H9 (cell line): ENCODE data around the gene DLX1. TPM values are rescaled to one million over a fixed set of nuclear protein-coding genes. Genes with fewer than 3 reads are reported as not detected.

Experiments used
- DNase-seq: peaks from one replicate; pipeline ENCODE4 v3.0.0-alpha.2; 2017
- H2AFZ ChIP-seq: one replicate; pipeline ENCODE4 v1.6.1; 2013; ENCODE audit warnings: mild to moderate bottlenecking, low read length, control low read depth, moderate library complexity
- H2AK5ac ChIP-seq: 2 replicates; pipeline ENCODE4 v1.6.1; 2013; ENCODE audit warnings: low read length, control low read depth, mixed read lengths; ENCODE audit not compliant: insufficient read length
- H2BK120ac ChIP-seq: one replicate; pipeline ENCODE4 v1.6.1; 2013; ENCODE audit warnings: low read depth, mild to moderate bottlenecking, low read length, control low read depth, inconsistent platforms; ENCODE audit not compliant: poor library complexity, severe bottlenecking
- H2BK12ac ChIP-seq: 2 replicates; pipeline ENCODE4 v1.6.1; 2013; ENCODE audit warnings: low read length, control low read depth, mixed read lengths, low read depth; ENCODE audit not compliant: insufficient read length
- H2BK15ac ChIP-seq: 2 replicates; pipeline ENCODE4 v1.6.1; 2013; ENCODE audit warnings: low read depth, low read length, control low read depth
- H2BK20ac ChIP-seq: one replicate; pipeline ENCODE4 v1.6.1; 2013; ENCODE audit warnings: low read depth, mild to moderate bottlenecking, low read length, control low read depth, inconsistent platforms; ENCODE audit not compliant: poor library complexity, severe bottlenecking
- H2BK5ac ChIP-seq: 2 replicates; pipeline ENCODE4 v1.6.1; 2013; ENCODE audit warnings: low read length, control low read depth, mixed read lengths; ENCODE audit not compliant: insufficient read length
- H3K14ac ChIP-seq: 2 replicates; pipeline ENCODE4 v1.6.1; 2013; ENCODE audit warnings: low read length, control low read depth; ENCODE audit not compliant: insufficient read depth
- H3K18ac ChIP-seq: 2 replicates; pipeline ENCODE4 v1.6.1; 2013; ENCODE audit warnings: low read depth, mild to moderate bottlenecking, mixed read lengths, low read length, control low read depth; ENCODE audit not compliant: insufficient read length
- H3K23ac ChIP-seq: 2 replicates; pipeline ENCODE4 v1.6.1; 2013; ENCODE audit warnings: low read length, control low read depth, mixed read lengths, low read depth; ENCODE audit not compliant: insufficient read length
- H3K23me2 ChIP-seq: 2 replicates; pipeline ENCODE4 v1.6.1; 2013; ENCODE audit warnings: low read depth, mild to moderate bottlenecking, mixed read lengths, low read length, control low read depth; ENCODE audit not compliant: insufficient read length, poor library complexity, severe bottlenecking
- H3K27ac ChIP-seq: 2 replicates; pipeline ENCODE4 v1.5.1; 2013; ENCODE audit warnings: low read length, control low read depth, mixed read lengths, low read depth; ENCODE audit not compliant: insufficient read length
- H3K27me3 ChIP-seq: 2 replicates; pipeline ENCODE4 v1.6.1; 2013; ENCODE audit warnings: low read length, control low read depth, inconsistent platforms; ENCODE audit not compliant: insufficient read depth
- H3K4ac ChIP-seq: 2 replicates; pipeline ENCODE4 v1.6.1; 2013; ENCODE audit warnings: low read depth, mild to moderate bottlenecking, control low read depth, inconsistent platforms, low read length, moderate library complexity
- H3K4me1 ChIP-seq: 2 replicates; pipeline ENCODE4 v1.6.1; 2013; ENCODE audit warnings: low read length, control low read depth, inconsistent platforms; ENCODE audit not compliant: insufficient read depth
- H3K4me2 ChIP-seq: 2 replicates; pipeline ENCODE4 v1.6.1; 2013; ENCODE audit warnings: low read length, control low read depth, mixed read lengths; ENCODE audit not compliant: insufficient read length, insufficient read depth
- H3K56ac ChIP-seq: 2 replicates; pipeline ENCODE4 v1.6.1; 2013; ENCODE audit warnings: low read depth, mild to moderate bottlenecking, mixed read lengths, low read length, control low read depth; ENCODE audit not compliant: insufficient read length
- H3K79me1 ChIP-seq: 2 replicates; pipeline ENCODE4 v1.6.1; 2013; ENCODE audit warnings: low read depth, mild to moderate bottlenecking, moderate library complexity, low read length, control low read depth, inconsistent platforms; ENCODE audit not compliant: insufficient read depth, poor library complexity, severe bottlenecking
- H3K79me2 ChIP-seq: 2 replicates; pipeline ENCODE4 v1.6.1; 2013; ENCODE audit warnings: low read length, control low read depth, inconsistent platforms; ENCODE audit not compliant: insufficient read depth
- H3K9ac ChIP-seq: 2 replicates; pipeline ENCODE4 v1.6.1; 2013; ENCODE audit warnings: low read length, control low read depth, mixed read lengths; ENCODE audit not compliant: insufficient read length; ENCODE audit errors: extremely low read depth
- H3K9me3 ChIP-seq: one replicate; pipeline ENCODE4 v1.6.1; 2013; ENCODE audit warnings: low read depth, low read length, inconsistent platforms; ENCODE audit not compliant: control insufficient read depth
- H3T11ph ChIP-seq: one replicate; pipeline ENCODE4 v1.6.1; 2013; ENCODE audit warnings: mild to moderate bottlenecking, low read length, control low read depth, inconsistent platforms
- H4K20me1 ChIP-seq: one replicate; pipeline ENCODE4 v1.6.1; 2013; ENCODE audit not compliant: control insufficient read depth, insufficient read length, insufficient read depth
- H4K5ac ChIP-seq: 2 replicates; pipeline ENCODE4 v1.6.1; 2013; ENCODE audit warnings: low read depth, mild to moderate bottlenecking, mixed read lengths, low read length, control low read depth; ENCODE audit not compliant: insufficient read length
- H4K8ac ChIP-seq: replicated peaks from 2 replicates; pipeline ENCODE4 v1.6.1; 2013; ENCODE audit warnings: low read length, control low read depth, mixed read lengths, low read depth; ENCODE audit not compliant: insufficient read length
- H4K91ac ChIP-seq: 2 replicates; pipeline ENCODE4 v1.6.1; 2013; ENCODE audit warnings: low read depth, mild to moderate bottlenecking, moderate library complexity, mixed read lengths, low read length, control low read depth; ENCODE audit not compliant: insufficient read length
- H3K27ac Mint-ChIP-seq, 3 experiments: 2 replicates in 2 of 3; 3 replicates in 1 of 3; pipeline ENCODE4 v1.8.0; 2020 to 2021; ENCODE audit warnings: mixed read lengths in 3 of 3, mild to moderate bottlenecking in 1 of 3, moderate library complexity in 1 of 3
- H3K27me3 Mint-ChIP-seq: 2 replicates; pipeline ENCODE4 v1.8.0; 2021; ENCODE audit warnings: low read depth, mild to moderate bottlenecking, moderate library complexity, mixed read lengths
- H3K36me3 Mint-ChIP-seq, 3 experiments: 2 replicates in 2 of 3; 3 replicates in 1 of 3; pipeline ENCODE4 v1.8.0; 2020 to 2021; ENCODE audit warnings: low read depth in 3 of 3, mixed read lengths in 3 of 3; ENCODE audit not compliant: insufficient read depth in 1 of 3
- H3K4me1 Mint-ChIP-seq, 2 experiments: 2 replicates each; pipeline ENCODE4 v1.8.0; 2020; ENCODE audit warnings: mixed read lengths in 2 of 2
- H3K4me3 Mint-ChIP-seq, 2 experiments: 2 replicates in 1 of 2; 3 replicates in 1 of 2; pipeline ENCODE4 v1.8.0; 2020 to 2021; ENCODE audit warnings: mild to moderate bottlenecking in 2 of 2, mixed read lengths in 2 of 2, moderate library complexity in 1 of 2
- H3K9me3 Mint-ChIP-seq, 2 experiments: 2 replicates in 1 of 2; 3 replicates in 1 of 2; pipeline ENCODE4 v1.8.0; 2020; ENCODE audit warnings: mild to moderate bottlenecking in 2 of 2, mixed read lengths in 2 of 2, moderate library complexity in 1 of 2
- WGBS: extraction: QIAGEN DNeasy Blood & Tissue Kit; methylation state at CpG from one replicate; pipeline ENCODE4 v1.1.7; 2013; ENCODE audit warnings: missing lambda C conversion rate, low lambda C conversion rate, mixed read lengths; ENCODE audit not compliant: insufficient read length; ENCODE audit errors: extremely low coverage; 5-methylcytosine and 5-hydroxymethylcytosine counted together
- total RNA-seq: library from RNA; stranded (reverse); gene quantifications from 2 replicates; pipeline ENCODE4 v1.2.1, GENCODE V29; 2021
- TF ChIP-seq, protein P1 (sequence below): fragments of 200-600 bp; sonication (generic); conservative IDR thresholded peaks from 3 replicates; pipeline ENCODE4 v1.8.0; 2021; ENCODE audit warnings: antibody characterized with exemption, mild to moderate bottlenecking

The DLX1 gene
- total RNA-seq, 1 experiment from 2014 or later = not detected

DNA sequence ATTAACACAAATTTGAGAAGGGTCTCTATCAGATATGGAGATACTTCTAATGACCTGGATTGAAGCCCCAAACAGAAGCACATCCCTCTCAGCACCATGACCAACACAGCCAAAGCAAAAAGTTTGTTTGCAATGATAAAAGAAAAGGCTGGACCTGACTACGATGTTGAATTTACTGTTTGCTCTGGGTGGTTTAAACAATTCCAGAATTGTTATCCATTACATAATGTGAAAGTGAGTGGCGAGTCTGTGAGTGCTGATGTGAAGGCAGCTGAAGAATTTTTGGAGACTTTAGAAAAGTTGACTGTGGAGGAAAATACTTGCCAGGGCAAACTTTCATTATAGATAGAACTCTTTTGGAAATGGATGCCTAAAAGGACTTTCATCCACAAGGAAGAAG is 34.8 kb downstream of the DLX1 start:
- Histone ChIP-seq H3K9me3 (no peaks in the 10 kb centered on the region), H2BK120ac (no peak overlapping the region), H3T11ph (no peak overlapping the region), H3K4me1 (no peaks in the 10 kb centered on the region), H3K18ac (no peak overlapping the region), H2BK12ac (no peak overlapping the region), H2BK5ac (no peak overlapping the region), H4K5ac (no peak overlapping the region), H2BK20ac (no peak overlapping the region), H2AFZ (no peak overlapping the region), H3K4me2 (no peak overlapping the region), H3K23ac (no peak overlapping the region), H3K27ac (no peak overlapping the region), H3K79me1 (no peaks in the 10 kb centered on the region), H3K27me3 (no peaks in the 10 kb centered on the region), H3K9ac (no peak overlapping the region), H2BK15ac (no peak overlapping the region), H3K79me2 (no peaks in the 10 kb centered on the region), H3K14ac (no peak overlapping the region), H4K20me1 (no peaks in the 10 kb centered on the region), H4K91ac (no peak overlapping the region), H3K56ac (no peak overlapping the region), H3K23me2 (no peaks in the 10 kb centered on the region), H3K4ac (no peak overlapping the region), H4K8ac (no peak overlapping the region), H2AK5ac (no peak overlapping the region)
- Mint-ChIP-seq H3K36me3 (no peaks in the 10 kb centered on the region), H3K9me3 (peaks cover 0 to 3% of the 10 kb centered on the region in 2 experiments; a peak in 1 of 5 replicates), H3K27ac (no peak overlapping the region), H3K27me3 (peaks cover 9% of the 10 kb centered on the region), H3K4me3 (no peak overlapping the region), H3K4me1 (no peaks in the 10 kb centered on the region)
- no peak for DNase-seq
- no CpG with 5 or more reads among the region's 2 CpGs for WGBS
- TF ChIP-seq, protein P1, sequence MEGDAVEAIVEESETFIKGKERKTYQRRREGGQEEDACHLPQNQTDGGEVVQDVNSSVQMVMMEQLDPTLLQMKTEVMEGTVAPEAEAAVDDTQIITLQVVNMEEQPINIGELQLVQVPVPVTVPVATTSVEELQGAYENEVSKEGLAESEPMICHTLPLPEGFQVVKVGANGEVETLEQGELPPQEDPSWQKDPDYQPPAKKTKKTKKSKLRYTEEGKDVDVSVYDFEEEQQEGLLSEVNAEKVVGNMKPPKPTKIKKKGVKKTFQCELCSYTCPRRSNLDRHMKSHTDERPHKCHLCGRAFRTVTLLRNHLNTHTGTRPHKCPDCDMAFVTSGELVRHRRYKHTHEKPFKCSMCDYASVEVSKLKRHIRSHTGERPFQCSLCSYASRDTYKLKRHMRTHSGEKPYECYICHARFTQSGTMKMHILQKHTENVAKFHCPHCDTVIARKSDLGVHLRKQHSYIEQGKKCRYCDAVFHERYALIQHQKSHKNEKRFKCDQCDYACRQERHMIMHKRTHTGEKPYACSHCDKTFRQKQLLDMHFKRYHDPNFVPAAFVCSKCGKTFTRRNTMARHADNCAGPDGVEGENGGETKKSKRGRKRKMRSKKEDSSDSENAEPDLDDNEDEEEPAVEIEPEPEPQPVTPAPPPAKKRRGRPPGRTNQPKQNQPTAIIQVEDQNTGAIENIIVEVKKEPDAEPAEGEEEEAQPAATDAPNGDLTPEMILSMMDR = no peak
